Activated naive CD4-positive, alpha-beta T cell treated with anti-CD3 and anti-CD28 coated beads, Interleukin-2, amount 10 ng/mL, durations not matched to agents 7 days and 5 days (primary cell): ENCODE results near the gene BMP5.

Experiments
- CTCF ChIA-PET: fragments of 350-600 bp; sonication (Branson Sonifier 250); formaldehyde crosslinking; loops from one replicate; lab custom pipeline; 2021; ENCODE audit warnings: antibody characterized with exemption; lab: Charles Lee
- DNase-seq: peaks from one replicate; pipeline ENCODE4 v3.0.0-alpha.2; 2020
- H3K27ac Mint-ChIP-seq: one replicate; pipeline ENCODE4 v1.8.0; 2021; ENCODE audit warnings: mild to moderate bottlenecking, moderate library complexity, mixed read lengths
- H3K27me3 Mint-ChIP-seq: one replicate; pipeline ENCODE4 v1.8.0; 2021; ENCODE audit warnings: mild to moderate bottlenecking, mixed read lengths
- H3K36me3 Mint-ChIP-seq: one replicate; pipeline ENCODE4 v1.8.0; 2021; ENCODE audit warnings: mixed read lengths
- H3K4me1 Mint-ChIP-seq: one replicate; pipeline ENCODE4 v1.8.0; 2021; ENCODE audit warnings: mixed read lengths
- H3K4me3 Mint-ChIP-seq: one replicate; pipeline ENCODE4 v1.8.0; 2021; ENCODE audit warnings: mild to moderate bottlenecking, moderate library complexity, mixed read lengths
- H3K9me3 Mint-ChIP-seq: one replicate; pipeline ENCODE4 v1.8.0; 2021; ENCODE audit warnings: mixed read lengths

BMP5 gene

DNA sequence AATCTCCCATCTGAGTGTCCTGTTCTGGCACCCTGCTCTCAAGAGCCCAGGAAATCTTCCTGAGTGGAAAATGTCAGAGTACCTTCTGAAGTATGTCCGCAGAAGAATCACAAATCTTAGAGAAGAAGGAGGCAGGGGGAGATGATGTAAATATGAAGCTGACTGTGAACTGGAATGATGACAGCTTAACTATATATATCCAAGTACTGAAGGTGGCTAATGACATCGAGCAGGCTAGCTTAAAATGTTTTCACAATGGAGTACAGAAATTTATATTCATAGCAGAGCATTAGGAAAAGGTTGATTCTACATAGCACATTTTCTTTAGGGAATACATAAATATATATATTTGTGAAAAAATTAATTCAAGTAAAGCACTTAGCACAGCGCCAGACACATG is 64.3 kb downstream of the BMP5 start:
- Mint-ChIP-seq H3K27ac (no peak overlapping the region), H3K27me3 (no peaks in the 10 kb centered on the region), H3K4me1 (no peaks in the 10 kb centered on the region), H3K4me3 (no peak overlapping the region), H3K9me3 (peaks cover 3% of the 10 kb centered on the region), H3K36me3 (no peaks in the 10 kb centered on the region)
- CTCF ChIA-PET = no interaction called here
- no peak for DNase-seq

- Mint-ChIP-seq H3K9me3 (peaks cover 5% of the 10 kb centered on the region), H3K27ac (no peak overlapping the region), H3K4me1 (no peaks in the 10 kb centered on the region), H3K36me3 (no peaks in the 10 kb centered on the region), H3K27me3 (no peaks in the 10 kb centered on the region), H3K4me3 (no peak overlapping the region)
- CTCF ChIA-PET = no interaction called here
- no peak for DNase-seq
Observed at GRCh38 chr6:55802259-55802658, 73.1 kb downstream of the BMP5 start.

DNA sequence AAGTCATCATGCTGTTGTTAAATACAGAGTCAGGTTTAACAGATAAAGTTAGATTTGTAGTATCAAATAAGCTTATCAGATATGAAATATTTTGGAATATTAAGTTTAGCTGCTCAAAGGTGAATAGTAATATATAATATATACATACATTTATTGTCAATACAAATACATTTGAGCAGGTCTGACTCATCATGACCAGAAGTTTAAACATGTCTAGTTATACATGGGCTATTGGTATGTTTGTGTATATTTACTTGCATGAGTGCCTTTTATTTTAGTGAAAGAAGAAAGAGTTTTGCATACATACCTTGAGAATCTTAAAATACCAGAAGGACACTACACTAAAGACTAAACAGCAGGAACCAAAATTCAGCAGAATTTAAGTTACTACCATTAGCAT is 76.8 kb downstream of the BMP5 start:
- Mint-ChIP-seq H3K9me3 (peaks cover 5% of the 10 kb centered on the region), H3K36me3 (no peaks in the 10 kb centered on the region), H3K27ac (no peak overlapping the region), H3K4me1 (no peaks in the 10 kb centered on the region), H3K4me3 (no peak overlapping the region), H3K27me3 (no peaks in the 10 kb centered on the region)
- CTCF ChIA-PET = no interaction called here
- no peak for DNase-seq

GRCh38 chr6:55794136-55794812 is 81.1 kb downstream of the BMP5 start:
- H3K27ac Mint-ChIP-seq = no peak overlapping the region
- CTCF ChIA-PET = no interaction called here
- no peak overlapping the region for H3K4me3 Mint-ChIP-seq
- H3K9me3 Mint-ChIP-seq = peaks cover 4% of the 10 kb centered on the region
- DNase-seq = no peak
- no peaks in the 10 kb centered on the region for H3K36me3 Mint-ChIP-seq
- H3K4me1 Mint-ChIP-seq = no peaks in the 10 kb centered on the region
- no peaks in the 10 kb centered on the region for H3K27me3 Mint-ChIP-seq

DNA sequence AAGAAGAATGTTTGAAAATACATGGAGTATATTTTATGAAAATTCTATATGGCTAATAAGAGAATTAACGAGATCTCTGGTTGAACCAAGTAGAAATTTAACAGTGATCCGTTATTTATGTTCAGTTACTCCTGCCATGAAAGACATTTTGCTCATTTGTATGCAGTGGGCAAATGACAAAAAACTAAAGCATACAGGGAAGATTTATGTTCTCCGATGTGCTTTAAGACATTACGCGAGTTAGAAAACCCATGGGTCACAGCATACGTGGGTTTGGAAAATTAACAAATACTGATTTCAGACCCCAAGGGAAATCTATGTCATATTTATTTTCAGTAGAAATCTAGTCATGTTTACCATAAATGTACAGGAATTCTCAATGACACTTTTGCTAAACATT is 90.1 kb downstream of the BMP5 start:
- Mint-ChIP-seq H3K36me3 (no peaks in the 10 kb centered on the region), H3K4me1 (no peaks in the 10 kb centered on the region), H3K27me3 (no peaks in the 10 kb centered on the region), H3K9me3 (no peaks in the 10 kb centered on the region), H3K27ac (no peak overlapping the region), H3K4me3 (no peak overlapping the region)
- DNase-seq = no peak
- CTCF ChIA-PET = no interaction called here

- no peaks in the 10 kb centered on the region for H3K9me3 Mint-ChIP-seq
- no peaks in the 10 kb centered on the region for H3K27me3 Mint-ChIP-seq
- DNase-seq = no peak
- no peaks in the 10 kb centered on the region for H3K36me3 Mint-ChIP-seq
- no peaks in the 10 kb centered on the region for H3K4me1 Mint-ChIP-seq
- CTCF ChIA-PET = no interaction called here
- H3K27ac Mint-ChIP-seq = no peak overlapping the region
- H3K4me3 Mint-ChIP-seq = no peak overlapping the region
Observed at GRCh38 chr6:55782275-55782674, 93.1 kb downstream of the BMP5 start.

DNA sequence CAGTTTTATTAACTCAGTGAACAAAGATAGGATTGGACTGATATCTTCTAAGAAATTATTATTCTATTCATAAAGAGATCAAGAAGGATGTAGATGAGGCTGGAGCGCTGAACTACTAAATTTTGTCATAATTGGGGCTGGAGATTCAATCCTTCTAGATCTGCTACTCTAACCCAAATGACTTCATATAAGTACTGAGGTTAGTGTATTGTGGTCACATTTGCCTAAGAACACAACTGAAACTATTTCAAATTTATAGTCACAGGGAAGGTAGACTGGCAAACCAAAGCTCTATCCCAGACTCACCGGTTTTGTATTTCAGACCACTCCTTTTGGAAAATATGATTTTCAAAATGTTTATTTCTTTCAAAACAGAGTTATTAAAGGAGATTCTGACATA is 96.7 kb downstream of the BMP5 start:
- Mint-ChIP-seq H3K4me3 (no peak overlapping the region), H3K36me3 (no peaks in the 10 kb centered on the region), H3K27me3 (no peaks in the 10 kb centered on the region), H3K27ac (no peak overlapping the region), H3K4me1 (no peaks in the 10 kb centered on the region), H3K9me3 (no peaks in the 10 kb centered on the region)
- no peak for DNase-seq
- CTCF ChIA-PET = no interaction called here

GRCh38 chr6:55777469-55777868 is 97.9 kb downstream of the BMP5 start:
- CTCF ChIA-PET = no interaction called here
- H3K9me3 Mint-ChIP-seq = no peaks in the 10 kb centered on the region
- DNase-seq = no peak
- H3K4me3 Mint-ChIP-seq = no peak overlapping the region
- no peak overlapping the region for H3K27ac Mint-ChIP-seq
- H3K27me3 Mint-ChIP-seq = no peaks in the 10 kb centered on the region
- no peaks in the 10 kb centered on the region for H3K4me1 Mint-ChIP-seq
- H3K36me3 Mint-ChIP-seq = no peaks in the 10 kb centered on the region

DNA sequence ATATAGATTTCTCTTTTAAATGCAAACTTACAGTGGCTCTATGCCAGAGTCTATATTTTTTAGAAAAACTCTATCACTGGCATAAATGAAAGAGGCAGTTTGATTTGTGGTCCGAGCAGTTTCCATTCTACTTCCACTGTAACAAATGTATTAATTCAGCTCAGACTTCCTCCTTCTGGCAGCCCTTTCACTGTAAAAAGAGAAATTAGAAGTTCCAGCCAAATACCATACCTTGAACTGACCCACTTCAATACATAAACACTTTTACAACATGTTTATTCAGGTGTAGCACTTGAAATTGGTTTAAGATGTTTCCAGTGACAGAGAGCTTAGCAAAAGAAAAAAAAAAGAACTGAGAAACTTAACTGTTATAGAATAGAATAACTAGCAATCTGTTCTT is 99.3 kb downstream of the BMP5 start:
- Mint-ChIP-seq H3K4me3 (no peak overlapping the region), H3K27me3 (no peaks in the 10 kb centered on the region), H3K4me1 (no peaks in the 10 kb centered on the region), H3K27ac (no peak overlapping the region), H3K36me3 (no peaks in the 10 kb centered on the region), H3K9me3 (no peaks in the 10 kb centered on the region)
- CTCF ChIA-PET = no interaction called here
- no peak for DNase-seq

DNA sequence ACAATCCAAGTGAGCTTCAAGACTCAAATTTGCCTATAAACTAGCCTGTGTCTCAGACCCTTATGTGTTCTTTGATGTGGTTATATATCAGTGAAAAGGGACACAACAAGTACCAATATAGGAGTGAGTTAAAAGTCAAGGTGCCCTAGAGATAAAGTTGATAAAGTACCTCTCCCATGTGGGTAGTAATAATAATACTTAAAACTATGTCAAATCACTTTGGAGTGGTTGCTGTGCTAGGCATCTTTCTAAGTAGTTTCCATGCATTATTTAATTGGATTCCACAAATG is 100.4 kb downstream of the BMP5 start:
- no peak for DNase-seq
- Mint-ChIP-seq H3K36me3 (no peaks in the 10 kb centered on the region), H3K9me3 (no peaks in the 10 kb centered on the region), H3K4me3 (no peak overlapping the region), H3K4me1 (no peaks in the 10 kb centered on the region), H3K27me3 (no peaks in the 10 kb centered on the region), H3K27ac (no peak overlapping the region)
- CTCF ChIA-PET = no interaction called here

GRCh38 chr6:55774286-55775028 is 100.9 kb downstream of the BMP5 start:
- no peaks in the 10 kb centered on the region for H3K36me3 Mint-ChIP-seq
- no peak overlapping the region for H3K4me3 Mint-ChIP-seq
- DNase-seq = no peak
- H3K27me3 Mint-ChIP-seq = no peaks in the 10 kb centered on the region
- H3K9me3 Mint-ChIP-seq = no peaks in the 10 kb centered on the region
- no peak overlapping the region for H3K27ac Mint-ChIP-seq
- CTCF ChIA-PET = no interaction called here
- no peaks in the 10 kb centered on the region for H3K4me1 Mint-ChIP-seq

GRCh38 chr6:55773620-55774216 is 101.7 kb downstream of the BMP5 start:
- Mint-ChIP-seq H3K4me3 (no peak overlapping the region), H3K27ac (no peak overlapping the region), H3K36me3 (no peaks in the 10 kb centered on the region), H3K9me3 (no peaks in the 10 kb centered on the region), H3K27me3 (no peaks in the 10 kb centered on the region), H3K4me1 (no peaks in the 10 kb centered on the region)
- DNase-seq = no peak
- CTCF ChIA-PET = no interaction called here

DNA sequence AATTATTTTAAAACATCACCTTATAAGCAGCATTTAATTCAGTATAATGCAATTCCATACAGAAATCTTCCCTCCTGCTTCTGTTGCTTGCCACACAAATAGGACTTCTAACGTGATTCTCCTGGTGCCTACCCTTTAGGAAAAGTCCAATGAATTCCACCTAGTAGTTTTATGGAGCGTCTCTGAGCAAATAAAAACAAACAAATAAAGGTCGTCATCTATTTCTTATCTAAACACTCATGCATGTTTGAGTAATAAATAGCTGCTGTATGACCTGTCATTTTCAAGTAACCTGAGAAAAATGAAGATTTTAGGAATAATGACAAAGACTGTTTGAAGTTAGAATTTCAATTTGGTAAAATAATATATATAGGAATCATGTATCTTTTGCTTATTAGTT is 102.7 kb downstream of the BMP5 start:
- no peaks in the 10 kb centered on the region for H3K4me1 Mint-ChIP-seq
- no peaks in the 10 kb centered on the region for H3K27me3 Mint-ChIP-seq
- CTCF ChIA-PET = no interaction called here
- no peaks in the 10 kb centered on the region for H3K36me3 Mint-ChIP-seq
- H3K27ac Mint-ChIP-seq = no peak overlapping the region
- H3K9me3 Mint-ChIP-seq = no peaks in the 10 kb centered on the region
- DNase-seq = no peak
- no peak overlapping the region for H3K4me3 Mint-ChIP-seq

GRCh38 chr6:55759536-55759935 is 115.9 kb downstream of the BMP5 start:
- Mint-ChIP-seq H3K4me1 (no peaks in the 10 kb centered on the region), H3K4me3 (no peak overlapping the region), H3K27me3 (no peaks in the 10 kb centered on the region), H3K27ac (no peak overlapping the region), H3K9me3 (no peaks in the 10 kb centered on the region), H3K36me3 (no peaks in the 10 kb centered on the region)
- DNase-seq = no peak
- CTCF ChIA-PET = no interaction called here

DNA sequence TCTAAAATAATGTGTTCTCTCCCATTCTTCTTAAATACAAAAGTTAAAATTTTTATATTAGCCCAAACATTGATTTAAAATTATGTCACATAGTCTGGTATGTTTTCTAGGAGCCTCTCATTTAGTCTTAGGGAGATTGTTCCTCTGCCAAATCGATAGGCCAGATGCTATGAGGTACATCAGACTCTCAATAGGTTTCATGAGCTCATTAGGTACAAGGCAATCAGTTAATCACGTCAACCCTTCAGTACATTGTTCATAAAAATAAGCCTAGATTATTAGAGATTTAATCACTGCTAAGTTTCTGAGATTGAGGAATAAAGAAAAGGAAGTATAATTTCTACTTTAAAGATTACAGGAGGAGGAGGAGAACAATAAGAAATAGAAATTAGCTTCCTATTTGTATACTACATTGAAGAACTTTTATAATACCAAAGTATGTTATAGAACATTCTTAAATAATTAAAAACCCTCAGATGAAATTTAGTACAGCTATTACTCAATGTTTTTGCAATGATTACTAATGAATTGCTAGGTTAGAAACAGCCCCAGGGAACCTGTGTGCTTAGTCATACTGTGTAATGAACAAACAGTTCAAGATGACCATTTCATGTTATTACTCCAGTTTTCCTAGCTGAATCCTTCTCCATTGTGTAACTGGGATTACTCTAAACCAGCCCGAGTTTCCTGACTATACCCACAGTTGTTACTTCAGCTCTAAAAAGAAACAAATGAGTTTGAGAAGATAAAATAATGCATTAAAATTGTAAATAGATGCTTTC is 117.0 kb downstream of the BMP5 start:
- no peaks in the 10 kb centered on the region for H3K27me3 Mint-ChIP-seq
- no peaks in the 10 kb centered on the region for H3K4me1 Mint-ChIP-seq
- H3K27ac Mint-ChIP-seq = no peak overlapping the region
- H3K4me3 Mint-ChIP-seq = no peak overlapping the region
- no peaks in the 10 kb centered on the region for H3K9me3 Mint-ChIP-seq
- no peaks in the 10 kb centered on the region for H3K36me3 Mint-ChIP-seq
- no peak for DNase-seq
- CTCF ChIA-PET = no interaction called here
